Measurements from ENCODE around the gene P4HA2. TPM values are rescaled to one million over a fixed set of nuclear protein-coding genes. Genes with fewer than 3 reads are reported as not detected.
A peak's percentile ranks its signal among the peaks of the same experiment; 100 is the strongest.

Gene P4HA2
- total and polyA plus RNA-seq, 9 of the 15 experiments (the other 6 are each of a cell fraction or from before 2014, with no cell fraction given) = 9.6 to 50.0 (median 12.7) TPM

DNA sequence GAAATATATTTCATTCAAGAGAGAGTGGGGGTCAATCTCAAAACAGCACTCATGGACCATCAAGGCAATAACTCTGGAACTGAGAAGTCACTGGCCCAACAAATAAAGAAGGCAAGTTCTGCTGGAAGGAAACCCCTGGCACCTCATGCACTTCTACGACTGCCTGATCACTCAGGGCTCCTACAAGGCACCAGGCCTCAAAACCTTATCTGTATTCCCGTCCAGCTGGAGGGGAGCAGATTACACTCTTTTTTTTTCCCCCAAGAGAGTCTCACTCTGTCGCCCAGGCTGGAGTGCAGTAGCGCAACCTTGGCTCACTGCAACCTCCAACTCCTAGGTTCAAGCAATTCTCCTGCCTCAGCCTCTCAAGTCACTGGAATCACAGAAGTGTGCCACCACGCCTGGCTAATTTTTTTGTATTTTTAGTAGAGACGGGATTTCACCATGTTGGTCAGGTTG, 49.9 kb downstream of the P4HA2 start (continued):
- TF ChIP-seq, protein P1, sequence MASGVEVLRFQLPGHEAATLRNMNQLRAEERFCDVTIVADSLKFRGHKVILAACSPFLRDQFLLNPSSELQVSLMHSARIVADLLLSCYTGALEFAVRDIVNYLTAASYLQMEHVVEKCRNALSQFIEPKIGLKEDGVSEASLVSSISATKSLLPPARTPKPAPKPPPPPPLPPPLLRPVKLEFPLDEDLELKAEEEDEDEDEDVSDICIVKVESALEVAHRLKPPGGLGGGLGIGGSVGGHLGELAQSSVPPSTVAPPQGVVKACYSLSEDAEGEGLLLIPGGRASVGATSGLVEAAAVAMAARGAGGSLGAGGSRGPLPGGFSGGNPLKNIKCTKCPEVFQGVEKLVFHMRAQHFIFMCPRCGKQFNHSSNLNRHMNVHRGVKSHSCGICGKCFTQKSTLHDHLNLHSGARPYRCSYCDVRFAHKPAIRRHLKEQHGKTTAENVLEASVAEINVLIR (CRISPR knock-in tag; IDR thresholded peaks at IDR 0.05) = 0 out of 2 replicates have a peak, but pooled peaks have one; percentile 14
- TF ChIP-seq, protein P2, sequence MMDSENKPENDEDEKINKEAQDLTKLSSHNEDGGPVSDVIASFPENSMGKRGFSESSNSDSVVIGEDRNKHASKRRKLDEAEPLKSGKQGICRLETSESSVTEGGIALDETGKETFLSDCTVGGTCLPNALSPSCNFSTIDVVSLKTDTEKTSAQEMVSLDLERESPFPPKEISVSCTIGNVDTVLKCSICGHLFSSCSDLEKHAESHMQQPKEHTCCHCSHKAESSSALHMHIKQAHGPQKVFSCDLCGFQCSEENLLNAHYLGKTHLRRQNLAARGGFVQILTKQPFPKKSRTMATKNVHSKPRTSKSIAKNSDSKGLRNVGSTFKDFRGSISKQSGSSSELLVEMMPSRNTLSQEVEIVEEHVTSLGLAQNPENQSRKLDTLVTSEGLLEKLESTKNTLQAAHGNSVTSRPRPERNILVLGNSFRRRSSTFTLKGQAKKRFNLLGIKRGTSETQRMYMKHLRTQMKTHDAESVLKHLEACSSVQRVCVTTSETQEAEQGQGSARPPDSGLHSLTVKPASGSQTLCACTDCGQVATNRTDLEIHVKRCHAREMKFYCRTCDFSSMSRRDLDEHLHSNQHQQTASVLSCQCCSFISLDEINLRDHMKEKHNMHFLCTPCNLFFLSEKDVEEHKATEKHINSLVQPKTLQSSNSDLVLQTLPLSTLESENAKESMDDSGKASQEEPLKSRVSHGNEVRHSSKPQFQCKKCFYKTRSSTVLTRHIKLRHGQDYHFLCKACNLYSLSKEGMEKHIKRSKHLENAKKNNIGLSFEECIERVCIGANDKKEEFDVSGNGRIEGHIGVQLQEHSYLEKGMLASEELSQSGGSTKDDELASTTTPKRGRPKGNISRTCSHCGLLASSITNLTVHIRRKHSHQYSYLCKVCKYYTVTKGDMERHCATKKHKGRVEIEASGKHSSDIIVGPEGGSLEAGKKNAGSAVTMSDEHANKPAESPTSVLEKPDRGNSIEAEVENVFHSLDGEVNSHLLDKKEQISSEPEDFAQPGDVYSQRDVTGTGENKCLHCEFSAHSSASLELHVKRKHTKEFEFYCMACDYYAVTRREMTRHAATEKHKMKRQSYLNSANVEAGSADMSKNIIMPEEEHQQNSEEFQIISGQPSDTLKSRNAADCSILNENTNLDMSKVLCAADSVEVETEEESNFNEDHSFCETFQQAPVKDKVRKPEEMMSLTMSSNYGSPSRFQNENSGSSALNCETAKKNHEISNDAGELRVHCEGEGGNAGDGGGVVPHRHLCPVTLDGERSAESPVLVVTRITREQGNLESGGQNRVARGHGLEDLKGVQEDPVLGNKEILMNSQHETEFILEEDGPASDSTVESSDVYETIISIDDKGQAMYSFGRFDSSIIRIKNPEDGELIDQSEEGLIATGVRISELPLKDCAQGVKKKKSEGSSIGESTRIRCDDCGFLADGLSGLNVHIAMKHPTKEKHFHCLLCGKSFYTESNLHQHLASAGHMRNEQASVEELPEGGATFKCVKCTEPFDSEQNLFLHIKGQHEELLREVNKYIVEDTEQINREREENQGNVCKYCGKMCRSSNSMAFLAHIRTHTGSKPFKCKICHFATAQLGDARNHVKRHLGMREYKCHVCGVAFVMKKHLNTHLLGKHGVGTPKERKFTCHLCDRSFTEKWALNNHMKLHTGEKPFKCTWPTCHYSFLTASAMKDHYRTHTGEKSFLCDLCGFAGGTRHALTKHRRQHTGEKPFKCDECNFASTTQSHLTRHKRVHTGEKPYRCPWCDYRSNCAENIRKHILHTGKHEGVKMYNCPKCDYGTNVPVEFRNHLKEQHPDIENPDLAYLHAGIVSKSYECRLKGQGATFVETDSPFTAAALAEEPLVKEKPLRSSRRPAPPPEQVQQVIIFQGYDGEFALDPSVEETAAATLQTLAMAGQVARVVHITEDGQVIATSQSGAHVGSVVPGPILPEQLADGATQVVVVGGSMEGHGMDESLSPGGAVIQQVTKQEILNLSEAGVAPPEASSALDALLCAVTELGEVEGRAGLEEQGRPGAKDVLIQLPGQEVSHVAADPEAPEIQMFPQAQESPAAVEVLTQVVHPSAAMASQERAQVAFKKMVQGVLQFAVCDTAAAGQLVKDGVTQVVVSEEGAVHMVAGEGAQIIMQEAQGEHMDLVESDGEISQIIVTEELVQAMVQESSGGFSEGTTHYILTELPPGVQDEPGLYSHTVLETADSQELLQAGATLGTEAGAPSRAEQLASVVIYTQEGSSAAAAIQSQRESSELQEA (IDR thresholded peaks at IDR 0.05; ENCODE audit: low read depth) = no peak; the same call in 1 of the 2 replicates
- TF ChIP-seq MCM2 (IDR thresholded peaks at IDR 0.05; ENCODE audit: low read depth) (no peak), TAL1 (IDR thresholded peaks at IDR 0.05) (peak; percentile 85), SRSF9 (IDR thresholded peaks at IDR 0.05; ENCODE audit: borderline replicate concordance, low read depth, low read length) (no peak), TFAM (CRISPR knock-in tag; conservative IDR thresholded peaks at IDR 0.05) (no peak), BRCA1 (IDR thresholded peaks at IDR 0.05) (no peak), BRCA1 (CRISPR knock-in tag; IDR thresholded peaks at IDR 0.05) (no peak), ZNF764 (CRISPR knock-in tag; IDR thresholded peaks at IDR 0.05; ENCODE audit: low read depth) (no peak), NCOA1 (IDR thresholded peaks at IDR 0.05; ENCODE audit: low read depth) (peak; percentile 48; the same call in 1 of the 2 replicates), ZNF239 (CRISPR knock-in tag; IDR thresholded peaks at IDR 0.05) (no peak)
- TF ChIP-seq, protein P3, sequence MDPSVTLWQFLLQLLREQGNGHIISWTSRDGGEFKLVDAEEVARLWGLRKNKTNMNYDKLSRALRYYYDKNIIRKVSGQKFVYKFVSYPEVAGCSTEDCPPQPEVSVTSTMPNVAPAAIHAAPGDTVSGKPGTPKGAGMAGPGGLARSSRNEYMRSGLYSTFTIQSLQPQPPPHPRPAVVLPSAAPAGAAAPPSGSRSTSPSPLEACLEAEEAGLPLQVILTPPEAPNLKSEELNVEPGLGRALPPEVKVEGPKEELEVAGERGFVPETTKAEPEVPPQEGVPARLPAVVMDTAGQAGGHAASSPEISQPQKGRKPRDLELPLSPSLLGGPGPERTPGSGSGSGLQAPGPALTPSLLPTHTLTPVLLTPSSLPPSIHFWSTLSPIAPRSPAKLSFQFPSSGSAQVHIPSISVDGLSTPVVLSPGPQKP (CRISPR knock-in tag; IDR thresholded peaks at IDR 0.05) = no peak
- TF ChIP-seq, protein P4, sequence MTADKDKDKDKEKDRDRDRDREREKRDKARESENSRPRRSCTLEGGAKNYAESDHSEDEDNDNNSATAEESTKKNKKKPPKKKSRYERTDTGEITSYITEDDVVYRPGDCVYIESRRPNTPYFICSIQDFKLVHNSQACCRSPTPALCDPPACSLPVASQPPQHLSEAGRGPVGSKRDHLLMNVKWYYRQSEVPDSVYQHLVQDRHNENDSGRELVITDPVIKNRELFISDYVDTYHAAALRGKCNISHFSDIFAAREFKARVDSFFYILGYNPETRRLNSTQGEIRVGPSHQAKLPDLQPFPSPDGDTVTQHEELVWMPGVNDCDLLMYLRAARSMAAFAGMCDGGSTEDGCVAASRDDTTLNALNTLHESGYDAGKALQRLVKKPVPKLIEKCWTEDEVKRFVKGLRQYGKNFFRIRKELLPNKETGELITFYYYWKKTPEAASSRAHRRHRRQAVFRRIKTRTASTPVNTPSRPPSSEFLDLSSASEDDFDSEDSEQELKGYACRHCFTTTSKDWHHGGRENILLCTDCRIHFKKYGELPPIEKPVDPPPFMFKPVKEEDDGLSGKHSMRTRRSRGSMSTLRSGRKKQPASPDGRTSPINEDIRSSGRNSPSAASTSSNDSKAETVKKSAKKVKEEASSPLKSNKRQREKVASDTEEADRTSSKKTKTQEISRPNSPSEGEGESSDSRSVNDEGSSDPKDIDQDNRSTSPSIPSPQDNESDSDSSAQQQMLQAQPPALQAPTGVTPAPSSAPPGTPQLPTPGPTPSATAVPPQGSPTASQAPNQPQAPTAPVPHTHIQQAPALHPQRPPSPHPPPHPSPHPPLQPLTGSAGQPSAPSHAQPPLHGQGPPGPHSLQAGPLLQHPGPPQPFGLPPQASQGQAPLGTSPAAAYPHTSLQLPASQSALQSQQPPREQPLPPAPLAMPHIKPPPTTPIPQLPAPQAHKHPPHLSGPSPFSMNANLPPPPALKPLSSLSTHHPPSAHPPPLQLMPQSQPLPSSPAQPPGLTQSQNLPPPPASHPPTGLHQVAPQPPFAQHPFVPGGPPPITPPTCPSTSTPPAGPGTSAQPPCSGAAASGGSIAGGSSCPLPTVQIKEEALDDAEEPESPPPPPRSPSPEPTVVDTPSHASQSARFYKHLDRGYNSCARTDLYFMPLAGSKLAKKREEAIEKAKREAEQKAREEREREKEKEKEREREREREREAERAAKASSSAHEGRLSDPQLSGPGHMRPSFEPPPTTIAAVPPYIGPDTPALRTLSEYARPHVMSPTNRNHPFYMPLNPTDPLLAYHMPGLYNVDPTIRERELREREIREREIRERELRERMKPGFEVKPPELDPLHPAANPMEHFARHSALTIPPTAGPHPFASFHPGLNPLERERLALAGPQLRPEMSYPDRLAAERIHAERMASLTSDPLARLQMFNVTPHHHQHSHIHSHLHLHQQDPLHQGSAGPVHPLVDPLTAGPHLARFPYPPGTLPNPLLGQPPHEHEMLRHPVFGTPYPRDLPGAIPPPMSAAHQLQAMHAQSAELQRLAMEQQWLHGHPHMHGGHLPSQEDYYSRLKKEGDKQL (CRISPR knock-in tag; IDR thresholded peaks at IDR 0.05; ENCODE audit: borderline replicate concordance) = no peak

Data from K562 (cell line).